LNCaP clone FGC (cell line): ENCODE measurements around the gene ACKR2.

Experiments used
- DNase-seq: peaks from one replicate; pipeline ENCODE4 v3.0.0-alpha.2; 2011; ENCODE audit warnings: low read depth
- H3K4me3 ChIP-seq: 2 replicates; pipeline ENCODE4 v1.5.1; 2011; ENCODE audit warnings: mild to moderate bottlenecking, low read depth, low read length, control low read depth
- CTCF ChIP-seq: IDR thresholded peaks from 2 replicates; pipeline ENCODE4 v1.5.1; 2012; ENCODE audit warnings: mild to moderate bottlenecking; ENCODE audit not compliant: control insufficient read depth, insufficient read depth; ENCODE audit errors: extremely low read depth

The ACKR2 gene

GRCh38 chr3:42819351-42819965 is 10.2 kb downstream of the ACKR2 start:
- no peak for TF ChIP-seq CTCF
- no peak for DNase-seq
- H3K4me3 ChIP-seq: no peak overlapping the region

- TF ChIP-seq CTCF: no peak
- DNase-seq: no peak
- H3K4me3 ChIP-seq: no peak overlapping the region
These were observed 11.5 kb downstream of the ACKR2 start for GRCh38 chr3:42820746-42821051.

- no peak for DNase-seq
- no peak for TF ChIP-seq CTCF
- no peak overlapping the region for H3K4me3 ChIP-seq
These were observed 13.6 kb downstream of the ACKR2 start for GRCh38 chr3:42822828-42823227.

- TF ChIP-seq CTCF: no peak
- H3K4me3 ChIP-seq: no peak overlapping the region
- DNase-seq: no peak
These were observed 14.1 kb downstream of the ACKR2 start for GRCh38 chr3:42823351-42823750.

DNA sequence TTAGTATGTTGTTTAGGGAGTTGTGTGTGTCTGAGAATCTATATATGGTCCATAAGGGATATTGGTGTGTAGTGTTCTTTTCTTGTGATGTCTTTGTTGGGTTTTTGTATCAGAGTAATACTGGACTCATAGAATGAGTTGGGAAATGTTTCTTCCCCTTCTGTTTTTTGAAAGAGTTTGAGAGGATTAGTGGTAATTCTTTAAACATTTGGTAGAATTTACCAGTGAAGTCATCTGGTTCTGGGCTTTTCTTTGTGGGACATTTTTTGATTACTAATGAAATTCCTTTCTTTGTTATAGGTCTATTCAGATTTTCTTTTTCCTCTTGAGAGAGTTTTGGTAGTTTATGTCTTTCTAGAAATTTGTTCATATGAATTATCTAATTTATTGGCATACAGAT is 16.9 kb downstream of the ACKR2 start:
- no peak for DNase-seq
- no peak overlapping the region for H3K4me3 ChIP-seq
- TF ChIP-seq CTCF: no peak

DNA sequence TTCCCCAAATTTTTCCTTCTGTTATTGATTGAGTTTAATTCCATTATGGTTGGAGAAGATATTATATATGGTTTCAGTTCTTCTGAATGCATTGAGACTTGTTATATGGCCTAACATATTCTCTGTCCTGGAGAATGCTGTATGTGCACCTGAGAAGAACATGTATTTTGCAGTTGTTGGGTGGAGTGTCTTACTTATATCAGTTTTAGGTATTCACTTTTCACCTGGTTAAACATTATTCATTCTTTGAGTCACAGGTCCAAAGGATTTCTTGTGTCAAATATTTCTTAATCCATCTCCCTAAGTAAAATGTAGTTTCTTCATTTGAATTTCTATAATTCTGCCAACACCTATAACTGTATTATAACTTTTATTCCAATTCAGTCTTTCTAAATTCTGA is 17.8 kb downstream of the ACKR2 start:
- TF ChIP-seq CTCF: no peak
- no peak overlapping the region for H3K4me3 ChIP-seq

GRCh38 chr3:42827654-42828053 is 18.4 kb downstream of the ACKR2 start:
- no peak overlapping the region for H3K4me3 ChIP-seq
- no peak for TF ChIP-seq CTCF
- no peak for DNase-seq

More for the DNA sequence above, 17.8 kb downstream of the ACKR2 start:
- DNase-seq: no peak
